ENCODE data around the gene BNC1.
A peak's percentile ranks its signal among the peaks of the same experiment; 100 is the strongest.
"Not testable (repeated sequence)": the region's sequence is repeated elsewhere in the genome, so short reads cannot be mapped to it uniquely, and the experiment has no call there.

The BNC1 gene

DNA sequence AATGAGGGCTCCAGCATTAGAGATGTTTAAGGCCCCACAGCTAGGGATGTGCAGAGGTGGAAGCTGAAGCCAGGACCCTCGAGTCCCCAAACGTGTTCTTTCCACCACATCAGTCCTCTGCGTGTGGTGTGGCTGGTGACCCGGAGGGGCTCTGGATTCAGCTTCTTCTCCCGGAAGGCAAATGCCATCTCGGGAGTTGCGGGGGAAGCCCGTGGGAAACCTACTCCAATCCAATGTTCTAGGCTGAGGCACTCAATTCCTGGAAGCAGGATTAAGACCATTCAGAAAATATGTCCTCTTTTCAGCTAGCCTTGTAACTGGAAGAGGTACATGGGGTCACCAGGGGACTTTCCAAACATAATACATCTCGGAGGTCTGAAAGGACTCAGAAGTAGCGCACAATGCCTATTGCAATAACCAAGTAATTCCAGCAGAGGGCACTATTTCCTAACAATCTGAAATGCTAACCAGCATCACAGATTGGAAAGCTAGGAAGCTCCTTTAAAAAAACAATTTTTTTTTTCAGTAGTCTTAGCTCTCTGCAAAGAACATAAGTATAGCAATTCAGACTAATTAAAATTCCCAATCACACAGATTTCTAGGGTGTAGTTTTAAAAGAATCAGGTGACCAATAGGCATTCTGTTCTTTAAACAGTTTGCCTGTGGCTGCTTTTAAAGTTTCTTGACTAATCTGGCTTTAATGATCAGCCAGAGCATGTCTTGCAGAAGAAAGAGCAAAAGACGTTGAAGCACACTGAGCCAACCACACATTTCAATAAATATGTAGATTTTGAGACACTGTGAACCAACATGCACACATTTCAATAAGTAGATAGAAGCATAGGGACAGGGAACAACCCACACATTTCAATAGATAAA lies 36.1 kb downstream of the BNC1 start:
- no peak for DNase-seq

- no peak for DNase-seq
Observed at GRCh38 chr15:83243634-83244033, 40.8 kb downstream of the BNC1 start.

- no peak for DNase-seq
Observed at GRCh38 chr15:83230242-83230641, 54.2 kb downstream of the BNC1 start.

- no peak for DNase-seq
Observed at GRCh38 chr15:83225449-83225848, 59.0 kb downstream of the BNC1 start.

- DNase-seq = not testable (repeated sequence)
Observed at GRCh38 chr15:83221781-83222180, 62.7 kb downstream of the BNC1 start.

GRCh38 chr15:83219026-83219425 lies 65.4 kb downstream of the BNC1 start:
- no peak for DNase-seq

- DNase-seq = no peak
Observed at GRCh38 chr15:83215306-83215705, 69.2 kb downstream of the BNC1 start.

- peak in 1 of 2 experiments; percentile 11 for DNase-seq
Observed at GRCh38 chr15:83210619-83211018, 73.8 kb downstream of the BNC1 start.

DNA sequence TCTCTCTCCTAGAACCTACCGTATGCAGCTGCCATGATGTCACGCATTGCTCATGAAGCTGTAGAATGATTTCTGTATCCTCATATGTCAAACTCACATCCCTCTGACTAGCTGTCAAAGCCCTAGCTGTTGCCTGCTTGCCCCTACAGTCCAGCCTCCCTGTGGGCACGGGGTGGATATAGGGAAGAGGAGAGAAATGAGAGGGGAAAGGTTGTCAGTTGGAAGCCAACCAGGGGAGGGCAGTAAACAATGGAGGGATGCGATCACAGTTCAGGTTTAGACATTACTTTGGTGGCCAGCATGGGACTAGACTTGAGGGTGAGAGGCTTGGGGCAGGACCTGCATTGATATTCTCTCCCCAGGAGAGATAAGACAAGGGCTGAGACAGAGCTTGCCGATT lies 75.1 kb downstream of the BNC1 start:
- DNase-seq = no peak

GRCh38 chr15:83208367-83208661 lies 76.2 kb downstream of the BNC1 start:
- no peak for DNase-seq

- DNase-seq = peak in 1 of 2 experiments; percentile 14
Observed at GRCh38 chr15:83207660-83208366, 76.7 kb downstream of the BNC1 start, which contains the start of gene HDGFL3. TSS of gene HDGFL3 (minus strand) at chr15:83207823. CDS start at chr15:83207414, 409 bp downstream.

GRCh38 chr15:83207009-83207659 lies 77.3 kb downstream of the BNC1 start:
- DNase-seq = no peak

DNA sequence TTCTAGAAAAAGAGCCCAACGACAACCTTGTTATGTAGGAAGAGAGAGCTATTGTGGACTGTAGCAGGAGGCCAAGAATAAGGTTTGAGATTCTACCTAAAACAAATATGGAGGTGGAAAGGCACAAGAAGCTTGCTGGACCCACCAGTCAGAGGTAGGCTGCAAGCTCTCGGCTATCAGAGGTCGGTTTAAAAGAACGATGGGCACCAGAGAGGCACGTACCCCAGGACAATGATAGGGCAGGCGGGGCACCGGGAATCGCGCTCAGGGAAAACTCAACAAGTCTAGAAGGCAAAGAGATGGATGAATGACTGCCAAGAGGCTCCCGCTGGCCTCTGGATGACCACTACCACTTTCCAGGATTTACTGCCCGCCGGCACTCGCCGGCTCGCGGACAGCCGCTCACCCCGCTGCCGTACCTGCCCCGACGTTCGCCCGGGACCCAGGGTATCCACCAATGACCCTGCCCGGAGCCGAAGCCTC lies 77.9 kb downstream of the BNC1 start:
- DNase-seq = no peak

All from cerebellar nuclear complex (tissue), 1 donor.